Neutrophil (primary cell): ENCODE data around the gene GNG10.

Experiments used
- H3K27ac ChIP-seq: fragments of 200-600 bp; sonication (generic); 2 replicates; pipeline ENCODE4 v1.5.1; 2016; ENCODE audit warnings: mild to moderate bottlenecking, moderate library complexity
- H3K27me3 ChIP-seq: fragments of 200-600 bp; sonication (generic); 2 replicates; pipeline ENCODE4 v1.6.0; 2016; ENCODE audit warnings: mild to moderate bottlenecking
- H3K36me3 ChIP-seq: fragments of 200-600 bp; sonication (generic); 2 replicates; pipeline ENCODE4 v1.5.1; 2017
- H3K4me1 ChIP-seq, 2 experiments: fragments of 200-600 bp in 1 of 2; sonication (generic) in 1 of 2; 1 replicate in 1 of 2; 2 replicates in 1 of 2; pipeline versions ENCODE4 v1.5.1 to v1.6.1; 2013 to 2016; ENCODE audit warnings: low read depth in 1 of 2, low read length in 1 of 2, mild to moderate bottlenecking in 1 of 2, moderate library complexity in 1 of 2; ENCODE audit not compliant: control insufficient read depth in 1 of 2, insufficient read depth in 1 of 2
- H3K4me3 ChIP-seq, 2 experiments: fragments of 200-600 bp in 1 of 2; sonication (generic) in 1 of 2; 1 replicate in 1 of 2; 2 replicates in 1 of 2; pipeline ENCODE4 v1.5.1; 2013 to 2016; ENCODE audit warnings: low read depth in 1 of 2, low read length in 1 of 2, mild to moderate bottlenecking in 1 of 2, moderate library complexity in 1 of 2
- H3K9me3 ChIP-seq: fragments of 200-600 bp; sonication (generic); 2 replicates; pipeline ENCODE4 v1.5.1; 2016
- CTCF ChIP-seq: fragments of 200-600 bp; sonication (generic); IDR thresholded peaks from 2 replicates; pipeline ENCODE4 v1.5.1; 2016; ENCODE audit warnings: antibody characterized with exemption

The GNG10 gene

GRCh38 chr9:111679199-111679598 is 17.8 kb downstream of the GNG10 start:
- H3K9me3 ChIP-seq: no peaks in the 10 kb centered on the region
- no peak overlapping the region for H3K27ac ChIP-seq
- H3K36me3 ChIP-seq: peaks cover 56% of the 10 kb centered on the region
- no peaks in the 10 kb centered on the region for H3K4me1 ChIP-seq
- TF ChIP-seq CTCF: no peak
- H3K4me3 ChIP-seq: no peak overlapping the region
- no peaks in the 10 kb centered on the region for H3K27me3 ChIP-seq

- no peak overlapping the region for H3K4me3 ChIP-seq
- no peak overlapping the region for H3K27ac ChIP-seq
- H3K27me3 ChIP-seq: no peaks in the 10 kb centered on the region
- TF ChIP-seq CTCF: no peak
- H3K9me3 ChIP-seq: no peaks in the 10 kb centered on the region
- H3K36me3 ChIP-seq: peaks cover 21% of the 10 kb centered on the region
- no peaks in the 10 kb centered on the region for H3K4me1 ChIP-seq
These were observed 22.0 kb downstream of the GNG10 start for GRCh38 chr9:111683392-111683791.

GRCh38 chr9:111691672-111692329 is 30.4 kb downstream of the GNG10 start:
- Histone ChIP-seq H3K27me3 (no peaks in the 10 kb centered on the region), H3K4me3 (no peak overlapping the region), H3K27ac (no peak overlapping the region), H3K9me3 (no peaks in the 10 kb centered on the region), H3K36me3 (no peaks in the 10 kb centered on the region), H3K4me1 (peaks cover 0 to 3% of the 10 kb centered on the region in 2 experiments)
- TF ChIP-seq CTCF: no peak

GRCh38 chr9:111696796-111697195 is 35.4 kb downstream of the GNG10 start:
- no peaks in the 10 kb centered on the region for H3K9me3 ChIP-seq
- H3K27ac ChIP-seq: no peak overlapping the region
- no peaks in the 10 kb centered on the region for H3K36me3 ChIP-seq
- H3K27me3 ChIP-seq: no peaks in the 10 kb centered on the region
- TF ChIP-seq CTCF: no peak
- H3K4me3 ChIP-seq: no peak overlapping the region
- H3K4me1 ChIP-seq: peaks cover 0 to 3% of the 10 kb centered on the region in 2 experiments

- H3K27me3 ChIP-seq: no peaks in the 10 kb centered on the region
- no peak overlapping the region for H3K4me3 ChIP-seq
- peaks cover 3% of the 10 kb centered on the region for H3K36me3 ChIP-seq
- no peak for TF ChIP-seq CTCF
- H3K9me3 ChIP-seq: no peaks in the 10 kb centered on the region
- H3K27ac ChIP-seq: no peak overlapping the region
- H3K4me1 ChIP-seq: no peaks in the 10 kb centered on the region
These were observed 39.4 kb downstream of the GNG10 start for GRCh38 chr9:111700776-111701175.
